HL-60/S4 treated with phorbol 12-myristate 13-acetate at 8.2 ng/mL for 4 days and 3 days (cell line): ENCODE data around the gene ABCC8.

Source experiments
- in situ Hi-C: fragments of 300-500 bp; cut with MboI; formaldehyde crosslinking; loops from 2 replicates; pipeline ENCODE4 v1.15.0; 2022; ENCODE audit warnings: low sequenced_read_pairs

The ABCC8 gene

GRCh38 chr11:17475666-17476316 is 854 bp downstream of the ABCC8 start:
- in situ Hi-C loops = no loop called here

DNA sequence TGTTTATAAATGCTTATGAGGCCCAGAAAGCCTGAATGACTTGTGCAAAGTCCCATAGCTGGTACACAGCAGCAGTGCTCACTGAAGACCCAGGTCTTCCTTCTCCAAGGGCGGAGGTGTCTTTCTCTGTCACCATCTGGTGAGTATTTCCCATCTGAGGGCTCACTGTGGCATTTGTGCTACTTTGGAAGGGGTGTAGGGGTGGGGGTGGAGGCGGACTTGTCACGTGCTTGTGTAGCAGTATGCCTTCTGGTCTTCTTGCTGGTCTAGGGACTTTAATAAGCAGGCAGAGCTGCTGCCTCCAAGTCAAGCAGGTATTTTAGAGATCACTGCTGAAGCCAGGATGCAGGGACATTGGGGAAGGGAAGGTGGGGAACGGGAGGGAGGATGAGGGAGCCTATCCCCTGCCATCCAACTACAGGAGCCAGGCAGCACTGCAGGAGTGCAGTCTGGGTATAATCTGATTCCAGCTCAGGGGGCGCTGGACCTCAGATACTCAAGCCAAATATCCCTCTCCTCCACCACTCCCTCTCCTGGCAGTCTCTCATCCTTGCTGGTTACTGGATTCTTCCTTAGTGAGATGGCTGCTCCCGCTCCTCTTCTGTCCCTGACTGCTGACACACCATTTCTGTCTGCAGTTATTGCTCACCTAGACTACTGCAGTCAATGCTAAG is 3.4 kb downstream of the ABCC8 start:
- in situ Hi-C loops = no loop called here

DNA sequence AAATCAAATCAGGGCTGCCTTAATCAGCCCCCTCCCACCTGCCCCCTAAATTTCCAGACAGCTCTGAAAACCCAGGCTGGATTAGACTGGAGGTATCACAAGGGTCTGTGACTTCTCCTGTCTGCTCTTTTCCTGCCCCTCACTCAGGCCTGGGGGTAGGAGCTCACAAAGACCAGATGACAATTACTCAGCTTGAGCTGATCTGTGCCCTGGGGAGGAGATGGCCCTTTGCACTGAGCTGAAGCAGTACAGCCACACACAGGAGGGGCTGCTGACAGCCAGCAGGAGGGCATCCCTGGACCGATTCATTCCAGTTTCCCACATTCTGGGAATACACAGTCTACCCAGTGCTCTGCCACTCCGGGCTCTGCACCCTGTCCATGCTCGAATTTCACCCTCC is 4.2 kb downstream of the ABCC8 start:
- in situ Hi-C loops = no loop called here

DNA sequence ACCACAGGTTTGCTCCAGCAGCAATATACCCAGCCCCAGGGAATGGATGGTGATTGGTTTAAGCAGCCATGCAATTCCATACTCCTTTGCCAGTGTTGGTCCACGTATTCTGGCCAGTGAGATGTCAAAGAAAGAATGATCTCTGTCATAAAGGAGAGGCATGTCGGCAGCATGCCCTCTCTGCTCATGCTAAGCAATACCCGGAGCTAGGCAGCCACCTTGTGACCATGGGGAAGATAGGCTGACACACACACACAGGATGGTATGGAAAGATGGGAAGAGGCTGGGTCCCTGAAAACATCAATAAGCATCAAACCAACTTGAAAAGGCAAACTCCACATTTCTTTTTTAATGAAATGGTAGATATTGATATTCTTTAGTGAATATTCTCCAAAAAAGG is 5.1 kb downstream of the ABCC8 start:
- in situ Hi-C loops = no loop called here

- in situ Hi-C loops = no loop called here
These were observed 6.6 kb downstream of the ABCC8 start for GRCh38 chr11:17469998-17470397.

GRCh38 chr11:17468122-17468521 is 8.5 kb downstream of the ABCC8 start:
- in situ Hi-C loops = no loop called here

DNA sequence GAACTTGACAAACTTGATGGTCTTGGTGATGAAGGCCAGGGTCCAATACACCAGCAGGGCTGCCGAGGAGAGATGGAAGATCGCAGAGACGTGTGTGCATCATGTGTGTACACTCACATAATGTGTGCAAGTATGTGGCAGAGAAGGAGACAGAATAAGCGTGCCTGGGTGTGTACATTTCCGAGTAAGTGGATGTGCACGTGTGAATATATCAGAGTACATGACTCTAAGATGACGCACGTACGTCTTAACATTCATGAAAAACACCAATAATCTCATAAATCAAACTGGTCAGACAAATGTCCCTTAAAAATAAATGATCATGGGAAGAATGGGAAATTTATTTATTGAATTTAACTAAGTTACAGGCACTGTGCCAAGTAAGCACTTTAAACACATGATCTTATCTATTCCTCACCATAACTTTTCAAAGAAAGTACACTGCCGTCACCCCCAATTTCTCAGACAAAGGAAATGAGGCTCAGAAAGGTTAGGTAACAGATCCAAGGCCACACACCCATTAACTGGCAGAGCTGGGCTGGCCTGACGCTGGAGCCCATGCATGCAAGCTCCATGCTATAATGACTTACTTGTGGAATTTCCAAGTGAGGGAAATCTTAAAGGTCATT is 13.0 kb downstream of the ABCC8 start:
- in situ Hi-C loops = no loop called here

GRCh38 chr11:17462940-17463339 is 13.7 kb downstream of the ABCC8 start:
- in situ Hi-C loops = no loop called here

DNA sequence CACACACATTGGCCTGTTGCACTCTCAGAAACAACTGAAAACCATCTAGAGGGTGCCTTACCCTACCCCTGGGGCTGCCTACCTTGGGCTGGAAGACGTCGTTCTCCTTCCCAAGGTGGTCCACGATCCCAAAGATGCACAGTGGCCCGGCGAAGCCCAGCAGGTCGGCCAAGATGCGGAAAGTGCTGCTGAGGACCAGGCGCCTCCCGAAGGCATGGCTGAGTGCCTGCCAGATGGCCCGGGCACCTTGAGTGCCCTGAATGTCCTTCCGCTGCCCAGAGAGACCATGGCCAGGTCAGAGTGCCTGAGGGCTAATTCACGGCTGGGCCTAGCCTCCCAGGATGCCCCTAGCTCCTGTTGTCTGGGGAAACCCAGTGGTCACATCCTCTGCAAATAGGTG is 16.2 kb downstream of the ABCC8 start:
- in situ Hi-C loops = no loop called here

GRCh38 chr11:17459236-17459896 is 17.3 kb downstream of the ABCC8 start:
- in situ Hi-C loops = no loop called here

- in situ Hi-C loops = no loop called here
These were observed 18.4 kb downstream of the ABCC8 start for GRCh38 chr11:17458268-17458667.

DNA sequence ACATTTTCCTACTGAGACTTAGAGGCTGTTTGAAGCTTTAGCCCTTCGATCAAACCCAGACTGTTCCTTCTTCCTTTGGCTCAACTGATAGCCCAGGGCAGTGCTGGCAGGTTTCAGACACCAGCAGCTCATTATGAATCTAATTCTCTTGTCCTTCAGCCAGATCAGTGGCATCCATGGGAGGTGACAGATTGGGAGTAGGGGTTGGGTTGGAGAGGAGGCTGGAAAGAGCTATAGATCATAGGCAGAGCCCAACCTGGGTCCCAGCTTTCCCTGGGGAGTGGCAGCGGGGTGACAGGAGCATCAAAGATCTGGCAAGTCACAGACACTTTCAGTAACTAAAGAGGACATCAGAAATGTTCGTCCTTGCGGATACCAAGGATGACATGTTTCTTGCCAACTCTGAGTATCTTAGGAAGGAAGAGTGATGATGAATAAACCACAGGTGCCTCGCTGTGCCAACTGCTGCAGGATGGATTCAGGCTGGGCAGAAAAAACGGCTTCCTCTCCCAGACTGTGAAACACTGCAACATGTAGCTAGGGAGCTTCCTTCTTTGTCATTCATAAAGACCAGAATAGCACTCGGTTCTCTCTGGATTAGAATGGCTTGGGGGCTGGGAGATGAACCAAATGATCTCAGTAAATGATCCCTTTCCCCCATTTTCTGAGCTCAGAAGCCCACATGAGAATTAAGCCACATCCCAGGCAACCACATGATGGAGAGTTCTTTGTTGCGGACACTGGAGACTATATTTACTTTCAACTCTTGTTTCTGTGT is 19.1 kb downstream of the ABCC8 start:
- in situ Hi-C loops = no loop called here

DNA sequence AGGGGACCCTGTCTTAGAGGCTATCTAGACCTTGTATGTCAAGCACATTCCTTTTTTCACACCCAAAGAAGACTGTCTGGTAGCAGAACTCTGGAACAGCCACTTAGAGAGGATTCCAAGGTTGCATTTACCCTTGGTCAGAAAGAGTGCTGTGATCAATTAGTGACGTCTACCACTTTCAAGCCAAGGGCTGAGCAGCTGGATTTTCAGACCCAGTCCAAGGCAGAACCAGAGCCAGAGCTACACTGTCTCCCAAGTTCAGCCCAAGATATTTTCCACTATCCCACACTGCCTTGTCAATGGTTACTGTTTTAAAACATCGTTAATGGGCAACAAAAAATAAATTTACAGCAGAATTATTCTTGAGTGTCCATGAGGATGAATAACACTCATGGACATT is 24.0 kb downstream of the ABCC8 start:
- in situ Hi-C loops = no loop called here

GRCh38 chr11:17449158-17449557 is 27.5 kb downstream of the ABCC8 start:
- in situ Hi-C loops = no loop called here

DNA sequence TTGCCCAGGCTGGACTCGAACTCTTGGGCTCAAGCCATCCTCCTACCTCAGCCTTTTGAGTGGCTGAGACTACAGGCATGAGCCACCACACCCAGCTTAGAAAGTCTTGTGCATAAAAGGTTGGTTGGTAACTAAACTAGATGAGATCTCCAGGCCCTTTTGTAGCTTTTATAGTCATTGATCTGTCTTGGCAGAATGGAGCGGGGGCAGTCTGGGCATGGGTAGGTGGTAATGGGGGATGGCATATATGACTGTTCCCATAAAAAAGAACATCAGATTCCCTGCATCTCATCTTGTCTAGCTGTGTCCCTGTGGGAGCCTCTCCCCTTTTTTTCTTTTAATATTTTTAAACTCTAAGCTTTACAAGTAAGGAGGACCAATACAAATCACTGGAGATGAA is 30.2 kb downstream of the ABCC8 start:
- in situ Hi-C loops = no loop called here

GRCh38 chr11:17445240-17445795 is 31.3 kb downstream of the ABCC8 start:
- in situ Hi-C loops = no loop called here

DNA sequence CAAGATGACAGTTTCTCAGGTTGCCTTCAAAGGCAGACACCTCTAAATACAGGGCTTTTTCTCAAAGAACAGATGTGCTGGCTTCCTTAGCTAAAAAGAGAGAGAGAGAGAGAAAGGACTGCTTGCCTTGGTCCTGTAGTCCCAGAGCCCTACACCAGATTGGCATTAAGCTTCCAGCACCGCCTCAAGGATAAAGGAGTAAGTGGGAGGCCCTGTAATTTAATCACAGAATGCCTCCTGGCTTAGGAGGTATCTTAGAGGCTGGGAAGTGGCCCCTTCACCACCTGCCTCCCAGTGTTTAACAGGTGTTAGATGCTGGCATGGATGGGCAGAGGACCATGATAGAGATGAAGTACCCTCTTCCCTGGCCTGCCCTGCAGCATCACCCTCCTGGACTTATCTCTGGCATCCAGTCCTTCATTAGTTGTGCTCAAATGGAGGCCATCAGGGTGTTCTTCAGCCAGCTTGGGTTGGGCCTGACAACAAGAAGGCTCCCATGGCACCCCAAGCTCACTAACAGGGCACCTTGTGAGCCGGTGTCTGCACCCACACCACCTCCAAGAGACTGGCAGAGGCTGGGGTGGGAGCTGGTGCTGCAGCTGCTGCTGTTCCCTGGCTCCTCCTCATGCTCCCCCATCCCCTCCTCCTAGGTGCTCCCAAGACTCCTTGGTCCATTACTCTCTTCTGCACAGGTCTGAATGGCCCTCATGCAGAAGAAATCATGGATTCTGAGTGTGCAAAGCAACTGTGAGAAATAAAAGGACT is 32.5 kb downstream of the ABCC8 start:
- in situ Hi-C loops = no loop called here

DNA sequence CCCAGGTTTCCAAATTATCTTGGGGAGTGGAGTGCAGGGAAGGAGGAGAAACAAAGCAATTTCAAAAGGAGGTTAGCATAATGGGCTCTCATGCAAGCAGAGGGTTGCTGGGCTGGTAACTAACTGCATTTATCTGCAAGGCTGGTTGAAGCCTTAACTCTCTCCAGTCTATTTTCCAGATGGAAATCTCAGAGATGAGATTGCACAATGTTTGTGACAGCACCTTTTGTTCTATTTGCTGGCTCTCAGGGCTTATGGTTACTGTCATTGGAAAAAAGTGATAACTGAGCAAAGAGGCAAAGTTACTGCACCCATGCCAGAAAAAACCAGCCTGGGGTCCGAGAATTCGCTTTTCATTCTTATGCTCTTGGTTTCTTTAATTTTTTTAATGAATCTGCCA is 33.2 kb downstream of the ABCC8 start:
- in situ Hi-C loops = no loop called here

DNA sequence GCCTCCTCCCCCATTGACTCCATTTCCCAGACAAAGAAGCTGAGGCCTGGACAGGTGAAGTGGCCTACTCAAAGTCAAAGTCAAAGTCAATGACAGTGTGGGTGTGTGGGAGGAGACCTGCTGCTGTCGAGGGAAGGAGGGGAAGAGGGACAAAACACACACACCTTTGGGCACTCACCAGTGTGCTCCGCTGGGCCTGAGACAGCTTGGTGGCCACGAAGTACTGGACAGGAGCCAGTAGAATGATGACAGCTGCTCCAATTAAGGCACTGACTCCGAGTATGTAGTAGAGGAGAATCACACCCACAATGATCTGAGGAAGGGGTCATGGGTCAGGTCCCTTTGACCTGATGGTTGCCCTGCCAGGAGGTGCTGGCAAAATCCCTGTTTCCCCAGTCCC is 33.6 kb downstream of the ABCC8 start:
- in situ Hi-C loops = no loop called here

GRCh38 chr11:17439316-17439782 is 37.3 kb downstream of the ABCC8 start:
- in situ Hi-C loops = no loop called here
